Neuronal stem cell (in vitro differentiated cells): Measurements from ENCODE around the gene CRK.

Experiments
- DNase-seq: peaks from one replicate; pipeline ENCODE4 v3.0.0-alpha.2; 2013; ENCODE audit warnings: low spot score
- H2AFZ ChIP-seq: one replicate; pipeline ENCODE4 v1.6.1; 2013; ENCODE audit warnings: mild to moderate bottlenecking, low read length, inconsistent platforms
- H2AK5ac ChIP-seq: 2 replicates; pipeline ENCODE4 v1.6.1; 2013; ENCODE audit warnings: low read depth, mild to moderate bottlenecking, inconsistent platforms, low read length, moderate library complexity, mixed read lengths
- H2BK120ac ChIP-seq: 2 replicates; pipeline ENCODE4 v1.6.1; 2013; ENCODE audit warnings: low read depth, mild to moderate bottlenecking, inconsistent platforms, low read length, moderate library complexity, mixed read lengths
- H2BK12ac ChIP-seq: one replicate; pipeline ENCODE4 v1.6.1; 2013; ENCODE audit warnings: low read length, inconsistent platforms
- H2BK15ac ChIP-seq: 2 replicates; pipeline ENCODE4 v1.6.1; 2013; ENCODE audit warnings: mild to moderate bottlenecking, low read length, inconsistent platforms, mixed read lengths
- H2BK5ac ChIP-seq: one replicate; pipeline ENCODE4 v1.6.1; 2013; ENCODE audit warnings: inconsistent platforms, mild to moderate bottlenecking, low read length, moderate library complexity
- H3K14ac ChIP-seq: one replicate; pipeline ENCODE4 v1.6.1; 2013; ENCODE audit warnings: low read length, inconsistent platforms
- H3K18ac ChIP-seq: 2 replicates; pipeline ENCODE4 v1.6.1; 2013; ENCODE audit warnings: low read length, inconsistent platforms
- H3K23ac ChIP-seq: 2 replicates; pipeline ENCODE4 v1.6.1; 2013; ENCODE audit warnings: low read depth, mild to moderate bottlenecking, mixed read lengths, low read length, inconsistent platforms; ENCODE audit not compliant: poor library complexity
- H3K27ac ChIP-seq: replicated peaks from 3 replicates; pipeline ENCODE4 v1.5.1; 2013; ENCODE audit warnings: low read length, inconsistent platforms
- H3K27me3 ChIP-seq, 3 experiments: 2 replicates each; pipeline ENCODE4 v1.6.1; 2013; ENCODE audit warnings: low read length in 3 of 3, mild to moderate bottlenecking in 2 of 3, inconsistent platforms in 1 of 3, low read depth in 1 of 3, mixed read lengths in 1 of 3, moderate library complexity in 1 of 3; ENCODE audit not compliant: control insufficient read depth in 3 of 3, insufficient read depth in 3 of 3
- H3K36me3 ChIP-seq, 2 donors: replicated peaks in 1 of 2; 2 replicates each; pipeline ENCODE4 v1.6.1; 2013; ENCODE audit warnings: low read length in 2 of 2; ENCODE audit not compliant: control insufficient read depth in 2 of 2, insufficient read depth in 2 of 2
- H3K4ac ChIP-seq: 2 replicates; pipeline ENCODE4 v1.6.1; 2013; ENCODE audit warnings: inconsistent platforms, mild to moderate bottlenecking, low read length, moderate library complexity
- H3K4me1 ChIP-seq, 2 donors: 1 replicate in 1 of 2; 2 replicates in 1 of 2; pipeline ENCODE4 v1.6.1; 2013; ENCODE audit warnings: low read length in 2 of 2, low read depth in 1 of 2; ENCODE audit not compliant: control insufficient read depth in 2 of 2, insufficient read depth in 1 of 2
- H3K4me2 ChIP-seq: one replicate; pipeline ENCODE4 v1.6.1; 2013; ENCODE audit warnings: mild to moderate bottlenecking, low read length, inconsistent platforms; ENCODE audit not compliant: insufficient read depth, poor library complexity, severe bottlenecking
- H3K4me3 ChIP-seq, 2 donors: 2 replicates each; pipeline ENCODE4 v1.5.1; 2013; ENCODE audit warnings: low read length in 2 of 2, mild to moderate bottlenecking in 2 of 2, inconsistent platforms in 1 of 2, moderate library complexity in 1 of 2
- H3K79me1 ChIP-seq: one replicate; pipeline ENCODE4 v1.6.1; 2013; ENCODE audit warnings: low read depth, mild to moderate bottlenecking, inconsistent platforms, low read length, moderate library complexity
- H3K9ac ChIP-seq: one replicate; pipeline ENCODE4 v1.6.1; 2013; ENCODE audit warnings: mild to moderate bottlenecking, low read depth, low read length, inconsistent platforms; ENCODE audit not compliant: poor library complexity
- H3K9me3 ChIP-seq, 2 donors: replicated peaks in 1 of 2; 2 replicates each; pipeline versions ENCODE3 to v1.6.1; 2013; ENCODE audit warnings: low read length in 2 of 2, mild to moderate bottlenecking in 2 of 2, inconsistent platforms in 1 of 2, low read depth in 1 of 2, mixed read lengths in 1 of 2, moderate library complexity in 1 of 2; ENCODE audit not compliant: control insufficient read depth in 2 of 2, insufficient read depth in 1 of 2
- H4K8ac ChIP-seq: one replicate; pipeline ENCODE4 v1.6.1; 2013; ENCODE audit warnings: low read depth, mild to moderate bottlenecking, inconsistent platforms, low read length, moderate library complexity
- H4K91ac ChIP-seq: one replicate; pipeline ENCODE4 v1.6.1; 2013; ENCODE audit warnings: low read length, low read depth, mild to moderate bottlenecking, inconsistent platforms; ENCODE audit not compliant: poor library complexity
- WGBS, 2 donors: extraction: QIAGEN DNeasy Blood & Tissue Kit; methylation state at CpG; one replicate each; pipeline ENCODE4 v1.1.7; 2013; ENCODE audit warnings: missing lambda C conversion rate in 2 of 2, mixed read lengths in 1 of 2; ENCODE audit not compliant: insufficient read length in 2 of 2, insufficient replicate concordance in 1 of 2; ENCODE audit errors: extremely low coverage in 2 of 2; 5-methylcytosine and 5-hydroxymethylcytosine counted together

CRK gene

GRCh38 chr17:1377334-1377733, 78.7 kb downstream of the CRK start:
- WGBS, 2 donors = no CpG with 5 or more reads among the region's 3 CpGs
- peaks cover 9 to 94% of the 10 kb centered on the region in 2 donors for H3K36me3 ChIP-seq
- no peak overlapping the region for H3K4ac ChIP-seq

GRCh38 chr17:1376061-1376460, 80.0 kb downstream of the CRK start:
- no peak overlapping the region for H3K14ac ChIP-seq
- no peak overlapping the region for H2BK120ac ChIP-seq
- H4K8ac ChIP-seq = no peak overlapping the region
- no peak overlapping the region for H3K27ac ChIP-seq
- no peak overlapping the region for H3K18ac ChIP-seq
- no peak overlapping the region for H3K4me3 ChIP-seq
- H2BK5ac ChIP-seq = no peak overlapping the region
- no peak overlapping the region for H4K91ac ChIP-seq
- H3K4ac ChIP-seq = no peak overlapping the region
- WGBS, 2 donors = no CpG with 5 or more reads among the region's 5 CpGs
- H3K27me3 ChIP-seq = no peaks in the 10 kb centered on the region
- no peak overlapping the region for H2BK12ac ChIP-seq
- no peak overlapping the region for H2AFZ ChIP-seq
- H3K4me1 ChIP-seq = peaks cover 0 to 4% of the 10 kb centered on the region in 2 donors
- peaks cover 9 to 96% of the 10 kb centered on the region in 2 donors for H3K36me3 ChIP-seq
- H3K9me3 ChIP-seq = no peaks in the 10 kb centered on the region
- no peak overlapping the region for H3K9ac ChIP-seq
- no peak overlapping the region for H2AK5ac ChIP-seq
- no peak overlapping the region for H3K4me2 ChIP-seq
- DNase-seq = no peak
- H2BK15ac ChIP-seq = no peak overlapping the region
- H3K23ac ChIP-seq = no peak overlapping the region
- H3K79me1 ChIP-seq = no peaks in the 10 kb centered on the region

More at GRCh38 chr17:1377334-1377733, 78.7 kb downstream of the CRK start:
- H3K27ac ChIP-seq = no peak overlapping the region
- H3K4me3 ChIP-seq = no peak overlapping the region
- peaks cover 0 to 4% of the 10 kb centered on the region in 2 donors for H3K4me1 ChIP-seq
- H3K23ac ChIP-seq = no peak overlapping the region
- DNase-seq = no peak
- no peaks in the 10 kb centered on the region for H3K27me3 ChIP-seq
- H2BK15ac ChIP-seq = no peak overlapping the region
- H3K4me2 ChIP-seq = no peak overlapping the region
- H4K8ac ChIP-seq = no peak overlapping the region
- H3K14ac ChIP-seq = no peak overlapping the region
- no peak overlapping the region for H2BK120ac ChIP-seq
- no peaks in the 10 kb centered on the region for H3K9me3 ChIP-seq
- no peak overlapping the region for H2AFZ ChIP-seq
- H3K9ac ChIP-seq = no peak overlapping the region
- H3K18ac ChIP-seq = no peak overlapping the region
- no peak overlapping the region for H2BK12ac ChIP-seq
- no peak overlapping the region for H4K91ac ChIP-seq
- no peaks in the 10 kb centered on the region for H3K79me1 ChIP-seq
- no peak overlapping the region for H2AK5ac ChIP-seq
- H2BK5ac ChIP-seq = no peak overlapping the region

DNA sequence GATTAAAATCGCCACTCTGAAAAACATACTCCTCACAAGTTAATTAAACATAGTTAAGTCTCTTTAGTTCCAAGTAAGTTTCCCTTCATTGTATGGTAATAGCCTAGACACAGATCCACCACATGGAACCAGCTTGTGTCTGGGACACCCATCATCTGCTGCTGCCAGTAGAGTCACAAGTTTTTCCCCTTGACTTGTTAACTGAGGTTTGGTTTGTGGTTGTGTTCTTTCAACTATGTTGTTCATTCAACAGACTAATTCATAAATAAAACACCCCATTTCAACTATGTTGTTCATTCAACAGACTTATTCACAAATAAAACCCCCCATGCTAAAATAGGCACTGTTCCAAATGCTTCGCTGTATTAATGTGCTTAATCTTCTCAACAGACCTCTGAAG, 80.4 kb downstream of the CRK start:
- H3K79me1 ChIP-seq = no peaks in the 10 kb centered on the region
- DNase-seq = no peak
- no peak overlapping the region for H4K8ac ChIP-seq
- H2BK120ac ChIP-seq = no peak overlapping the region
- H3K27ac ChIP-seq = no peak overlapping the region
- H3K18ac ChIP-seq = no peak overlapping the region
- H3K27me3 ChIP-seq = no peaks in the 10 kb centered on the region
- H2BK12ac ChIP-seq = no peak overlapping the region
- H3K9ac ChIP-seq = no peak overlapping the region
- no peak overlapping the region for H3K4me2 ChIP-seq
- no CpG with 5 or more reads among the region's 2 CpGs for WGBS, 2 donors
- no peak overlapping the region for H4K91ac ChIP-seq
- no peak overlapping the region for H3K14ac ChIP-seq
- H3K23ac ChIP-seq = no peak overlapping the region
- H2AFZ ChIP-seq = no peak overlapping the region
- H3K4me1 ChIP-seq = peaks cover 0 to 4% of the 10 kb centered on the region in 2 donors
- no peak overlapping the region for H3K4ac ChIP-seq
- no peaks in the 10 kb centered on the region for H3K9me3 ChIP-seq
- no peak overlapping the region for H2AK5ac ChIP-seq
- H2BK15ac ChIP-seq = no peak overlapping the region
- H3K4me3 ChIP-seq = no peak overlapping the region
- H3K36me3 ChIP-seq = peaks cover 11 to 96% of the 10 kb centered on the region in 2 donors
- H2BK5ac ChIP-seq = no peak overlapping the region

GRCh38 chr17:1374431-1375177, 81.4 kb downstream of the CRK start:
- Histone ChIP-seq H3K4ac (no peak overlapping the region), H3K27me3 (no peaks in the 10 kb centered on the region), H3K9me3 (no peaks in the 10 kb centered on the region), H2BK12ac (no peak overlapping the region), H3K36me3 (peaks cover 11 to 96% of the 10 kb centered on the region in 2 donors), H2BK120ac (no peak overlapping the region), H3K79me1 (no peaks in the 10 kb centered on the region), H2BK5ac (no peak overlapping the region), H3K4me2 (no peak overlapping the region), H3K27ac (no peak overlapping the region), H3K14ac (no peak overlapping the region), H3K9ac (no peak overlapping the region), H2AFZ (no peak overlapping the region), H3K18ac (no peak overlapping the region), H3K4me3 (no peak overlapping the region), H4K8ac (no peak overlapping the region), H2AK5ac (no peak overlapping the region), H3K23ac (no peak overlapping the region), H4K91ac (no peak overlapping the region), H3K4me1 (peaks cover 0 to 1% of the 10 kb centered on the region in 2 donors), H2BK15ac (no peak overlapping the region)
- WGBS, 2 donors = no CpG with 5 or more reads among the region's 10 CpGs
- DNase-seq = no peak
